RWPE1 (cell line): ENCODE measurements around the gene FADS2.
A peak's percentile ranks its signal among the peaks of the same experiment; 100 is the strongest.

Experiments used
- CTCF ChIA-PET: fragments of 350-600 bp; sonication (Branson Sonifier 250); formaldehyde crosslinking; extraction: SDS; loops from one replicate; lab custom pipeline; 2021; lab: Yijun Ruan, JAX
- POLR2A ChIA-PET: fragments of 400-600 bp; formaldehyde crosslinking; extraction: SDS; loops from one replicate; lab custom pipeline; 2020; ENCODE audit warnings: antibody characterized with exemption; ENCODE audit not compliant: low non-redundant PET; lab: Yijun Ruan, JAX
- DNase-seq: peaks from one replicate; pipeline ENCODE4 v3.0.0; 2012; ENCODE audit warnings: low spot score
- H3K27ac ChIP-seq: fragments of 450-650 bp; 2 replicates; pipeline ENCODE4 v1.5.1; 2017
- TF ChIP-seq, protein P1 (sequence below): fragments of 450-650 bp; conservative IDR thresholded peaks from 2 replicates; pipeline ENCODE4 v1.5.1; 2017; ENCODE audit warnings: low read depth, mild to moderate bottlenecking

FADS2 gene

GRCh38 chr11:61828379-61828628, 204 bp downstream of the FADS2 start:
- ChIA-PET POLR2A (interaction anchor here (0.5 kb wide), 1 partner anchor 61 kb away, joined by 3 read pairs; no protein-coding TSS in a partner anchor), CTCF (interaction anchor here (0.8 kb wide), 1 partner anchor 253 kb away, joined by 4 read pairs; no protein-coding TSS in a partner anchor)
- H3K27ac ChIP-seq = peak overlapping the region; percentile 91
- TF ChIP-seq, protein P1, sequence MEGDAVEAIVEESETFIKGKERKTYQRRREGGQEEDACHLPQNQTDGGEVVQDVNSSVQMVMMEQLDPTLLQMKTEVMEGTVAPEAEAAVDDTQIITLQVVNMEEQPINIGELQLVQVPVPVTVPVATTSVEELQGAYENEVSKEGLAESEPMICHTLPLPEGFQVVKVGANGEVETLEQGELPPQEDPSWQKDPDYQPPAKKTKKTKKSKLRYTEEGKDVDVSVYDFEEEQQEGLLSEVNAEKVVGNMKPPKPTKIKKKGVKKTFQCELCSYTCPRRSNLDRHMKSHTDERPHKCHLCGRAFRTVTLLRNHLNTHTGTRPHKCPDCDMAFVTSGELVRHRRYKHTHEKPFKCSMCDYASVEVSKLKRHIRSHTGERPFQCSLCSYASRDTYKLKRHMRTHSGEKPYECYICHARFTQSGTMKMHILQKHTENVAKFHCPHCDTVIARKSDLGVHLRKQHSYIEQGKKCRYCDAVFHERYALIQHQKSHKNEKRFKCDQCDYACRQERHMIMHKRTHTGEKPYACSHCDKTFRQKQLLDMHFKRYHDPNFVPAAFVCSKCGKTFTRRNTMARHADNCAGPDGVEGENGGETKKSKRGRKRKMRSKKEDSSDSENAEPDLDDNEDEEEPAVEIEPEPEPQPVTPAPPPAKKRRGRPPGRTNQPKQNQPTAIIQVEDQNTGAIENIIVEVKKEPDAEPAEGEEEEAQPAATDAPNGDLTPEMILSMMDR = no peak
- no peak for DNase-seq

GRCh38 chr11:61828629-61829407, 718 bp downstream of the FADS2 start:
- TF ChIP-seq, protein P1 = peak; percentile 68
- ChIA-PET CTCF (interaction anchor here (0.5 to 0.8 kb wide), 5 partner anchors 14 to 253 kb away, joined by 3 to 5 read pairs (median 3); no protein-coding TSS in a partner anchor), POLR2A (interaction anchor here (0.5 kb wide), 1 partner anchor 60 kb away, joined by 3 read pairs; no protein-coding TSS in a partner anchor)
- peak overlapping the region; percentile 91 for H3K27ac ChIP-seq
- no peak for DNase-seq

DNA sequence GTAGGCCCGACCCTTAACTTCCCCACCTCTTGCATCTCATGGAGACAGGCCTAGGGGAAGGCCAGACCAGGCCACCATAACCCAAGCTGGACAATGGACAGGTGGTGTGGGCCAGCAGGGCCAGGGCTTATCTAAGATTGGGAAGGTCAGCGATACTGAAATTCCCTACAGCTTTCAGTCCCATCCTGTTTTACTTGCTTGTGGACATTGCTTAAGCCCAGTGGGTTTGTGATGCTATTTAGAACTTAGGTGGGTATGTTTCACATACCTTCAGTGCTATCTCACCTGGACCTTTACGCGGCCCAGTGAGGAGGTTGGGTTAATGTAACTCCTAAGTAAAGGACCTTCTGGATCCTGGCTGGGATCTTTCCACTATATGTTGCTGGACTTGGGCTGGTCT, 1.7 kb downstream of the FADS2 start:
- peak overlapping the region; percentile 91 for H3K27ac ChIP-seq
- no peak for DNase-seq
- CTCF ChIA-PET = no interaction called here

GRCh38 chr11:61830237-61831105, 2.4 kb downstream of the FADS2 start:
- no peak for DNase-seq
- peak overlapping the region; percentile 83 for H3K27ac ChIP-seq
- ChIA-PET POLR2A (no interaction called here), CTCF (no interaction called here)
- TF ChIP-seq, protein P1 = no peak

More for the DNA sequence above, 1.7 kb downstream of the FADS2 start:
- POLR2A ChIA-PET = no interaction called here
- TF ChIP-seq, protein P1 = no peak

GRCh38 chr11:61832207-61832606, 4.1 kb downstream of the FADS2 start:
- TF ChIP-seq, protein P1 = no peak
- DNase-seq = no peak
- POLR2A ChIA-PET = no interaction called here
- H3K27ac ChIP-seq = peak overlapping the region; percentile 83
- CTCF ChIA-PET = no interaction called here

GRCh38 chr11:61832754-61833153, 4.7 kb downstream of the FADS2 start:
- peak overlapping the region; percentile 83 for H3K27ac ChIP-seq
- TF ChIP-seq, protein P1 = no peak
- POLR2A ChIA-PET = no interaction called here
- DNase-seq = no peak
- CTCF ChIA-PET = interaction anchor here (0.7 kb wide), 1 partner anchor 330 kb away, joined by 3 read pairs; no protein-coding TSS in a partner anchor
